Kidney (tissue), 14 donors: ENCODE results near the gene ACP3. TPM values are rescaled to one million over a fixed set of nuclear protein-coding genes. Genes with fewer than 3 reads are reported as not detected.
"Not testable (repeated sequence)": the region's sequence is repeated elsewhere in the genome, so short reads cannot be mapped to it uniquely, and the experiment has no call there.

Experiments used
- DNase-seq, 5 donors: peaks; one replicate each; pipeline ENCODE4 v3.0.0-alpha.2; 2013 to 2020
- FAIRE-seq: peaks from 2 replicates; lab custom pipeline; 2012; peaks lifted over from hg19 to GRCh38; lab: Jason Lieb, UNC
- H3K27ac ChIP-seq, 2 donors: one replicate each; pipeline ENCODE4 v1.7.0; 2013; ENCODE audit warnings: low read depth in 2 of 2, low read length in 2 of 2, inconsistent platforms in 1 of 2
- H3K27me3 ChIP-seq: one replicate; pipeline ENCODE4 v1.7.1; 2013; ENCODE audit warnings: low read length, inconsistent platforms; ENCODE audit not compliant: control insufficient read depth, insufficient read depth
- H3K36me3 ChIP-seq, 3 donors: one replicate each; pipeline versions ENCODE4 v1.7.0 to v1.7.1; 2013; ENCODE audit warnings: low read length in 3 of 3, control low read depth in 1 of 3, inconsistent platforms in 1 of 3; ENCODE audit not compliant: insufficient read depth in 3 of 3, control insufficient read depth in 2 of 3
- H3K4me1 ChIP-seq, 3 donors: one replicate each; pipeline versions ENCODE4 v1.7.0 to v1.7.1; 2013; ENCODE audit warnings: low read length in 3 of 3, inconsistent platforms in 1 of 3, low read depth in 1 of 3; ENCODE audit not compliant: control insufficient read depth in 2 of 3, insufficient read depth in 2 of 3
- H3K4me3 ChIP-seq, 3 donors: one replicate each; pipeline versions ENCODE4 v1.7.0 to v1.8.1; 2013; ENCODE audit warnings: low read length in 3 of 3, control low read depth in 1 of 3, inconsistent platforms in 1 of 3
- H3K9ac ChIP-seq, 3 donors: one replicate each; pipeline versions ENCODE4 v1.7.0 to v1.7.1; 2013; ENCODE audit warnings: low read length in 3 of 3, control low read depth in 1 of 3, inconsistent platforms in 1 of 3
- H3K9me3 ChIP-seq, 3 donors: one replicate each; pipeline versions ENCODE4 v1.7.0 to v1.7.1; 2013; ENCODE audit warnings: low read length in 3 of 3, control low read depth in 1 of 3, inconsistent platforms in 1 of 3; ENCODE audit not compliant: control insufficient read depth in 2 of 3, insufficient read depth in 1 of 3
- CTCF ChIP-seq: IDR thresholded peaks from 3 replicates; pipeline ENCODE4 v1.5.1; 2012; ENCODE audit warnings: mild to moderate bottlenecking, moderate library complexity, borderline replicate concordance; ENCODE audit not compliant: insufficient read depth; ENCODE audit errors: extremely low read depth
- intact Hi-C: fragments of 100-400 bp; cut with DNase I; formaldehyde crosslinking; loops from one replicate; pipeline ENCODE4 v1.11.1; 2022
- polyA plus RNA-seq: library from polyadenylated mRNA; stranded (reverse); fragments of 350-450 nt; fragmentation: Illumina TruSeq; extraction: RNeasy Lipid Tissue Mini Kit (QIAGEN cat#74804); gene quantifications from one replicate; pipeline ENCODE4 v1.2.3, GENCODE V29; 2014; ENCODE audit warnings: low read depth, low replicate concordance; ENCODE audit not compliant: insufficient read depth
- total RNA-seq: library from RNA; stranded (reverse); fragmentation: NEBNext Ultra II Directional; extraction: Animal tissue kit (Norgen Biotek cat#: 25700); gene quantifications from one replicate; pipeline ENCODE4 v1.2.1, GENCODE V29; 2021
- donor health status: control.
- donor health status: control.
- donor health status: control.
- donor health status: control.
- donor health status: control.
- donor health status: DM: yes; HTN: yes; CAD: no.
- donor health status: Normal renal cell carcinoma (clear cell type).

ACP3 gene
- total and polyA plus RNA-seq, 2 donors from 2014 or later: 31.8 to 67.8 TPM

DNA sequence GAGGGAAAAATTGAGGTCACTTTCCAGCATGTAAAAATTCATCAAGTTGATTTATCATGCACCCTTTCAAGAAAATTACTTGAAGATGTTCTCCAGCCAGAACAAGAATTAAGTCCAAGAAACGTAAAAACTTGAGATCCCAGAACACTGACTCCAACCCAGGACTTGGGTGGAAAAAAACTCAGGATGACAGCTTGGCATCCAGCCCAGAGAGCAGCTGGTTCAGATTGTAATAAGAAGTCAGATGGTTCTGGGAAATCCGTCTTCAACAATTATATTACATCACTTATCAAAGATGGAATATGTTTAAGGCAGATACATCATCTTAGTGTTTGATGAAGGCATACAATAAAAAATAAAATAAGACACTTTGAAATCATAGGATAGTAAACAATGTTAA, 77.1 kb downstream of the ACP3 start:
- no peak overlapping the region for H3K27ac ChIP-seq
- TF ChIP-seq CTCF: no peak
- no peak for FAIRE-seq
- H3K9me3 ChIP-seq: no peaks in the 10 kb centered on the region
- intact Hi-C loops: no loop called here
- DNase-seq: peak in 3 of 5 donors; percentile 22 to 63 (median 30)
- no peaks in the 10 kb centered on the region for H3K4me1 ChIP-seq
- no peak overlapping the region for H3K4me3 ChIP-seq
- no peaks in the 10 kb centered on the region for H3K27me3 ChIP-seq
- H3K36me3 ChIP-seq: no peaks in the 10 kb centered on the region
- no peak overlapping the region for H3K9ac ChIP-seq

DNA sequence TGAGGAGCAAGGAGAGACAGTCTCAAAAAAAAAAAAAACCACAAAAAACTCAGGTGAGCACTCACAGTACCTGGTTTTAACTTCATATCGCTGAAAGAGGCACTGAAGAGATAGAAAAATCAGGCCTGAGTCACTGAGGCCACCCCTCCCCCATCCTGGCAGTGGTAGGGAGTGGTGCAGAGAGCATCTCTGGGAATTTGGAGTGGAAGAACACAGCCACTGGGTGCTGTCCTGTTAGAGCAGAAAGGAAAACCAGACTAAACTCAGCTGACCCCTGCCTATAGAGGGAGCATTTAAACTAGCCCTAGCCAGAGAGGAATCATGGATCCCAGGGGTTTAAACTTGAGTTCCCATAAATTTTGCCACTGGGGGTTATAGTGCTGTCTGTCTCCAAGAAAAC, 77.9 kb downstream of the ACP3 start:
- Histone ChIP-seq H3K36me3 (no peaks in the 10 kb centered on the region), H3K27me3 (no peaks in the 10 kb centered on the region), H3K4me3 (no peak overlapping the region), H3K4me1 (no peaks in the 10 kb centered on the region), H3K9ac (no peak overlapping the region), H3K9me3 (no peaks in the 10 kb centered on the region), H3K27ac (no peak overlapping the region)
- intact Hi-C loops: no loop called here
- DNase-seq: no peak
- TF ChIP-seq CTCF: no peak
- no peak for FAIRE-seq

DNA sequence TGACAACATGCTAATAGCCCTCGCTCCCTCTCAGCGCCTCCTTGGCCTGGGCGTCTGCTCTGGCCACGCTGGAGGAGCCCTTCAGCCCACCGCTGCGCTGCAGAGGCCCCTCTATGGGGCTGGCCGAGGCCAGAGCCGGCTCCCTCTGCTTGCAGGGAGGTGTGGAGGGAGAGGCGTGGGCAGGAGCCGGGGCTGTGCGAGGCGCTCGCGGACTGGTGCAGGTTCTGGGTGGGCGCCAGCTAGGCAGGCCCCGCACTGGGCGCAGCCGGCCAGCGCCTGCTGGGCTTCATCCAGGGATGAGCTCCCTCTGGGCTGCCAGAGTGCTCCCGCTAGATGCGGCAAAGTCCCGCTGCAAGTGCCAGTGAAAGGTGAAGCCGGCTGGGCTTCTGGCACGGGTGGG, 79.0 kb downstream of the ACP3 start:
- FAIRE-seq (no peak), DNase-seq (peak in 1 of 5 donors; percentile 67)
- H3K9ac ChIP-seq: no peak overlapping the region
- TF ChIP-seq CTCF: no peak
- no peak overlapping the region for H3K27ac ChIP-seq
- H3K4me1 ChIP-seq: no peaks in the 10 kb centered on the region
- no peaks in the 10 kb centered on the region for H3K9me3 ChIP-seq
- H3K27me3 ChIP-seq: no peaks in the 10 kb centered on the region
- H3K4me3 ChIP-seq: no peak overlapping the region
- intact Hi-C loops: no loop called here
- no peaks in the 10 kb centered on the region for H3K36me3 ChIP-seq

- H3K9ac ChIP-seq, H3K4me3 ChIP-seq, FAIRE-seq, intact Hi-C loops, H3K4me1 ChIP-seq, H3K36me3 ChIP-seq, H3K9me3 ChIP-seq, H3K27ac ChIP-seq, DNase-seq, H3K27me3 ChIP-seq: not testable (repeated sequence)
Observed at GRCh38 chr3:132396776-132397175, 79.6 kb downstream of the ACP3 start.
